LNCAP (cell line): Measurements from ENCODE around the gene ITSN1.

Source experiments
- CTCF ChIP-seq: fragments of 450-650 bp; IDR thresholded peaks from 2 replicates; pipeline ENCODE4 v1.5.1; 2017; ENCODE audit warnings: mild to moderate bottlenecking

The ITSN1 gene

GRCh38 chr21:33721081-33721480 lies 78.8 kb downstream of the ITSN1 start:
- no peak for TF ChIP-seq CTCF

GRCh38 chr21:33729641-33730040 lies 87.3 kb downstream of the ITSN1 start:
- TF ChIP-seq CTCF, result no peak

GRCh38 chr21:33731447-33731846 lies 89.1 kb downstream of the ITSN1 start:
- no peak for TF ChIP-seq CTCF

GRCh38 chr21:33732038-33732437 lies 89.7 kb downstream of the ITSN1 start:
- no peak for TF ChIP-seq CTCF

- no peak for TF ChIP-seq CTCF
Observed at GRCh38 chr21:33733601-33734000, 91.3 kb downstream of the ITSN1 start.

GRCh38 chr21:33734291-33734690 lies 92.0 kb downstream of the ITSN1 start:
- TF ChIP-seq CTCF, result no peak

- no peak for TF ChIP-seq CTCF
Observed at GRCh38 chr21:33734818-33735217, 92.5 kb downstream of the ITSN1 start.

GRCh38 chr21:33736569-33736968 lies 94.3 kb downstream of the ITSN1 start:
- TF ChIP-seq CTCF, result no peak
